Measurements from ENCODE around the gene FAM228B.

GRCh38 chr2:24206714-24207113 is 83.4 kb downstream of the FAM228B start:
- no peak for TF ChIP-seq CTCF (optimal IDR thresholded peaks at IDR 0.05 in 1 of 3, IDR thresholded peaks at IDR 0.05 in 1 of 3, conservative IDR thresholded peaks at IDR 0.05 in 1 of 3; ENCODE audit: extremely low read depth in 1 of 3, insufficient read depth in 2 of 3, low read length in 3 of 3)
- TF ChIP-seq EZH2 (IDR thresholded peaks at IDR 0.05; ENCODE audit: low read length), result no peak

All from keratinocyte (primary cell).